IMR-90 (cell line): ENCODE results near the gene ST3GAL3. TPM values are rescaled to one million over a fixed set of nuclear protein-coding genes. Genes with fewer than 3 reads are reported as not detected.
A peak's percentile ranks its signal among the peaks of the same experiment; 100 is the strongest.

Source experiments
- ATAC-seq: fragments of 200-7000 bp; cut with Tn5 transposase; 2 replicates; pipeline ENCODE4 v1.9.1; 2020; ENCODE audit warnings: low read depth, mild to moderate bottlenecking, moderate library complexity
- BruUV-seq: library from RNA; stranded (reverse); fragments of 400-500 nt; replicated peaks from 2 replicates; lab custom pipeline; 2021; lab: Mats Ljungman, UMichigan
- CTCF ChIA-PET: fragments of 300-600 bp; formaldehyde crosslinking; extraction: SDS; loops from one replicate; lab custom pipeline; 2021; ENCODE audit warnings: antibody characterized with exemption; lab: Yijun Ruan, JAX
- POLR2A ChIA-PET: fragments of 300-600 bp; sonication (Branson Sonifier 250); formaldehyde crosslinking; loops from one replicate; lab custom pipeline; 2022; ENCODE audit warnings: antibody characterized with exemption; ENCODE audit not compliant: unreplicated experiment; lab: Charles Lee
- DNase-seq: peaks from one replicate; pipeline ENCODE4 v3.0.0; 2013
- H2AFZ ChIP-seq: replicated peaks from 2 replicates; pipeline ENCODE3; 2013; ENCODE audit warnings: low read length, mild to moderate bottlenecking; ENCODE audit not compliant: poor library complexity
- H2AK5ac ChIP-seq: 2 replicates; pipeline ENCODE4 v1.6.1; 2013; ENCODE audit warnings: low read depth, low read length, inconsistent platforms
- H2AK9ac ChIP-seq: replicated peaks from 2 replicates; pipeline ENCODE3; 2013; ENCODE audit warnings: mild to moderate bottlenecking, low read depth, low read length, moderate library complexity; ENCODE audit not compliant: poor library complexity
- H2BK120ac ChIP-seq: 2 replicates; pipeline ENCODE4 v1.6.1; 2013; ENCODE audit warnings: low read depth, low read length, inconsistent platforms
- H2BK15ac ChIP-seq: 3 replicates; pipeline ENCODE4 v1.6.1; 2013; ENCODE audit warnings: low read depth, low read length, inconsistent platforms
- H2BK20ac ChIP-seq: 2 replicates; pipeline ENCODE4 v1.6.1; 2013; ENCODE audit warnings: low read depth, mild to moderate bottlenecking, inconsistent platforms, low read length, moderate library complexity
- H2BK5ac ChIP-seq: 2 replicates; pipeline ENCODE4 v1.6.1; 2013; ENCODE audit warnings: mild to moderate bottlenecking, low read depth, low read length, inconsistent platforms; ENCODE audit not compliant: poor library complexity, severe bottlenecking
- H3K14ac ChIP-seq: replicated peaks from 2 replicates; pipeline ENCODE4 v1.6.1; 2013; ENCODE audit warnings: low read depth, low read length, inconsistent platforms
- H3K18ac ChIP-seq: 2 replicates; pipeline ENCODE4 v1.6.1; 2013; ENCODE audit warnings: low read depth, low read length, control low read depth
- H3K23ac ChIP-seq: 2 replicates; pipeline ENCODE4 v1.6.1; 2013; ENCODE audit warnings: low read depth, low read length, inconsistent platforms
- H3K27ac ChIP-seq: 2 replicates; pipeline ENCODE4 v1.5.1; 2013; ENCODE audit warnings: mild to moderate bottlenecking, control low read depth, low read length; ENCODE audit not compliant: insufficient read depth
- H3K27me3 ChIP-seq: 2 replicates; pipeline ENCODE4 v1.6.1; 2013; ENCODE audit warnings: low read length; ENCODE audit not compliant: control insufficient read depth, insufficient read depth
- H3K36me3 ChIP-seq: 2 replicates; pipeline ENCODE4 v1.6.1; 2013; ENCODE audit warnings: low read length, mixed read lengths; ENCODE audit not compliant: control insufficient read depth, insufficient read depth
- H3K4ac ChIP-seq: 2 replicates; pipeline ENCODE4 v1.6.1; 2013; ENCODE audit warnings: low read depth, low read length, inconsistent platforms
- H3K4me1 ChIP-seq: 2 replicates; pipeline ENCODE4 v1.6.1; 2013; ENCODE audit warnings: low read length, mixed read lengths; ENCODE audit not compliant: control insufficient read depth, insufficient read depth
- H3K4me2 ChIP-seq: 2 replicates; pipeline ENCODE4 v1.6.1; 2013; ENCODE audit warnings: low read depth, mild to moderate bottlenecking, control low read depth, low read length, moderate library complexity
- H3K4me3 ChIP-seq: 2 replicates; pipeline ENCODE4 v1.5.1; 2013; ENCODE audit warnings: low read depth, mild to moderate bottlenecking, control low read depth, low read length, moderate library complexity; ENCODE audit not compliant: insufficient read depth
- H3K56ac ChIP-seq: 2 replicates; pipeline ENCODE4 v1.6.1; 2013; ENCODE audit warnings: low read length, inconsistent platforms; ENCODE audit not compliant: insufficient read depth; ENCODE audit errors: extremely low read depth
- H3K79me1 ChIP-seq, 2 experiments: 2 replicates each; pipeline ENCODE4 v1.6.1; 2013; ENCODE audit warnings: low read length in 2 of 2, inconsistent platforms in 1 of 2, low read depth in 1 of 2
- H3K9ac ChIP-seq: 2 replicates; pipeline ENCODE4 v1.6.1; 2013; ENCODE audit warnings: low read depth, low read length, control low read depth
- H3K9me1 ChIP-seq: 2 replicates; pipeline ENCODE4 v1.6.1; 2013; ENCODE audit warnings: low read length, inconsistent platforms; ENCODE audit not compliant: insufficient read depth
- H3K9me3 ChIP-seq: 2 replicates; pipeline ENCODE4 v1.6.1; 2013; ENCODE audit warnings: low read length; ENCODE audit not compliant: control insufficient read depth, insufficient read depth
- H4K20me1 ChIP-seq: 2 replicates; pipeline ENCODE4 v1.6.1; 2013; ENCODE audit warnings: low read length, inconsistent platforms; ENCODE audit not compliant: insufficient read depth
- H4K5ac ChIP-seq: 2 replicates; pipeline ENCODE4 v1.6.1; 2013; ENCODE audit warnings: mild to moderate bottlenecking, low read depth, low read length, control low read depth
- H4K8ac ChIP-seq, 2 experiments: 2 replicates each; pipeline ENCODE4 v1.6.1; 2013; ENCODE audit warnings: low read depth in 2 of 2, low read length in 2 of 2, control low read depth in 1 of 2, inconsistent platforms in 1 of 2
- H4K91ac ChIP-seq: 2 replicates; pipeline ENCODE4 v1.6.1; 2013; ENCODE audit warnings: low read depth, low read length, inconsistent platforms; ENCODE audit not compliant: insufficient read depth
- CHD1 ChIP-seq: IDR thresholded peaks from 2 replicates; pipeline ENCODE4 v1.6.1; 2012; ENCODE audit warnings: low read depth, low read length, improper control_type of control experiment
- FOS ChIP-seq: fragments of 150-350 bp; IDR thresholded peaks from 2 replicates; pipeline ENCODE4 v1.6.1; 2016; ENCODE audit warnings: low read depth, low read length
- MAFK ChIP-seq: IDR thresholded peaks from 2 replicates; pipeline ENCODE4 v1.6.1; 2012; ENCODE audit warnings: low read depth, low read length, improper control_type of control experiment
- MAZ ChIP-seq: IDR thresholded peaks from 2 replicates; pipeline ENCODE4 v1.6.1; 2012; ENCODE audit warnings: low read depth, mild to moderate bottlenecking, low read length, improper control_type of control experiment, moderate library complexity, borderline replicate concordance
- MXI1 ChIP-seq: IDR thresholded peaks from 2 replicates; pipeline ENCODE4 v1.6.1; 2012; ENCODE audit warnings: low read depth, mild to moderate bottlenecking, low read length, moderate library complexity, borderline replicate concordance
- NFE2L2 ChIP-seq: fragments of 150-350 bp; IDR thresholded peaks from 2 replicates; pipeline ENCODE4 v1.6.1; 2016; ENCODE audit warnings: low read depth, mild to moderate bottlenecking, low read length
- POLR2A ChIP-seq: IDR thresholded peaks from 2 replicates; pipeline ENCODE4 v1.6.1; 2012; ENCODE audit warnings: mild to moderate bottlenecking, low read depth, low read length
- RCOR1 ChIP-seq: IDR thresholded peaks from 2 replicates; pipeline ENCODE4 v1.6.1; 2012; ENCODE audit warnings: mild to moderate bottlenecking, low read length, improper control_type of control experiment; ENCODE audit not compliant: insufficient replicate concordance
- RFX5 ChIP-seq: IDR thresholded peaks from 2 replicates; pipeline ENCODE4 v1.8.0; 2012; ENCODE audit warnings: low read depth, mild to moderate bottlenecking, low read length, moderate library complexity
- WGBS, 2 experiments: methylation state at CpG; one replicate each; pipeline versions ENCODE4 v1.1.5 to v1.1.7; 2013; ENCODE audit warnings: missing lambda C conversion rate in 2 of 2; ENCODE audit not compliant: insufficient read length in 1 of 2; ENCODE audit errors: extremely low coverage in 2 of 2; 5-methylcytosine and 5-hydroxymethylcytosine counted together
- dilution Hi-C: fragments of 300-500 bp; cut with HindIII; formaldehyde crosslinking; loops from one replicate; pipeline ENCODE4 v1.14.3; 2018; ENCODE audit warnings: low sequenced_read_pairs; ENCODE audit not compliant: unreplicated experiment
- in situ Hi-C: fragments of 300-500 bp; cut with MboI; formaldehyde crosslinking; loops from 3 replicates; pipeline ENCODE4 v1.14.3; 2019; ENCODE audit warnings: low sequenced_read_pairs, inconsistent platforms, mixed read lengths
- intact Hi-C: fragments of 100-400 bp; cut with micrococcal nuclease; formaldehyde crosslinking; loops from 2 replicates; pipeline ENCODE4 v1.10.0; 2022
- polyA plus RNA-seq, 3 experiments: library from polyadenylated mRNA; depleted of rRNA; stranded (reverse); fragments of >200 nt; gene quantifications; 2 replicates each; pipeline ENCODE4 v1.2.3, GENCODE V29; 2012; ENCODE audit warnings: low replicate concordance in 1 of 3
- total RNA-seq: library from RNA; depleted of rRNA; stranded (reverse); fragments of >200 nt; gene quantifications from 2 replicates; pipeline ENCODE4 v1.2.3, GENCODE V29; 2012
- TF ChIP-seq, protein P1 (sequence below): fragments of 150-350 bp; IDR thresholded peaks from 2 replicates; pipeline ENCODE4 v1.6.1; 2017; ENCODE audit warnings: mild to moderate bottlenecking, antibody characterized with exemption, low read length, low read depth
- TF ChIP-seq, protein P2 (sequence below): conservative IDR thresholded peaks from 2 replicates; pipeline ENCODE4 v1.5.1; 2012; ENCODE audit warnings: mild to moderate bottlenecking, low read depth, low read length, improper control_type of control experiment
- TF ChIP-seq, protein P3 (sequence below): fragments of 150-350 bp; IDR thresholded peaks from 2 replicates; pipeline ENCODE4 v1.6.1; 2016; ENCODE audit warnings: low read depth, mild to moderate bottlenecking, low read length, moderate library complexity, borderline replicate concordance

ST3GAL3 gene
- total and polyA plus RNA-seq, 2 of the 4 experiments (the other 2 are of a cell fraction), result 12.0 to 14.8 TPM

DNA sequence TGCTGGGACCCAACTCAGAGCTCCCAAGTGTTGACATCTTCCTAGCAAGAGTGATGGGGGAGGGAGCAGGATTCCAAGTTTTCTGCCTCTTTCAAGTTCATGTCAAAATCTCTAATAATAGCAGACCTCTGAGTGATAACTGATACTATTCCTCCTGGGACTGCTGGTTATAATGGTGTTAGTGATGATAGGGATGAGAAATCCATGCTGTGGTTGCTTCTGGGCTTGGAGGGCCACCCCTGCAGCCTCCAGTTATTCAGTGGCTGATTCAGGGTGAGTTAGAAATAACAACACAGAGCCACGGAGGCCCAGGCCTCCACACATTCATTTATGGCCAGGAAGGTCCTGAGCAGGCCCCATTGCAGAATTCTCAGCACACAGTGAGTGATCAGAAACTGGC, 185.7 kb downstream of the ST3GAL3 start:
- peaks cover 0 to 3% of the 10 kb centered on the region in 2 experiments; a peak in 1 of 4 replicates for H3K79me1 ChIP-seq
- in situ Hi-C loops (no loop called here), dilution Hi-C loops (no loop called here), intact Hi-C loops (no loop called here)
- no peak overlapping the region for H2AK9ac ChIP-seq
- ChIA-PET CTCF (interaction anchor here (0.5 kb wide), 1 partner anchor 1646 kb away, joined by 3 read pairs; no protein-coding TSS in a partner anchor), POLR2A (no interaction called here)
- H3K9me3 ChIP-seq, result no peaks in the 10 kb centered on the region
- no peak overlapping the region for H3K27ac ChIP-seq
- no peak overlapping the region for H3K23ac ChIP-seq
- H2BK120ac ChIP-seq, result no peak overlapping the region
- no peaks in the 10 kb centered on the region for H3K4me1 ChIP-seq
- no peak overlapping the region for H3K18ac ChIP-seq
- no peak overlapping the region for H4K5ac ChIP-seq
- H2BK5ac ChIP-seq, result no peak overlapping the region
- H2BK20ac ChIP-seq, result no peak overlapping the region
- H3K36me3 ChIP-seq, result peaks cover 11% of the 10 kb centered on the region
- 20% methylated on average over 1 of the region's 1 CpG; no CpG with 5 or more reads in 1 of the 2 experiments for WGBS, 2 experiments
- no peak overlapping the region for H3K4me3 ChIP-seq
- TF ChIP-seq NFE2L2, result no peak
- TF ChIP-seq, protein P1, sequence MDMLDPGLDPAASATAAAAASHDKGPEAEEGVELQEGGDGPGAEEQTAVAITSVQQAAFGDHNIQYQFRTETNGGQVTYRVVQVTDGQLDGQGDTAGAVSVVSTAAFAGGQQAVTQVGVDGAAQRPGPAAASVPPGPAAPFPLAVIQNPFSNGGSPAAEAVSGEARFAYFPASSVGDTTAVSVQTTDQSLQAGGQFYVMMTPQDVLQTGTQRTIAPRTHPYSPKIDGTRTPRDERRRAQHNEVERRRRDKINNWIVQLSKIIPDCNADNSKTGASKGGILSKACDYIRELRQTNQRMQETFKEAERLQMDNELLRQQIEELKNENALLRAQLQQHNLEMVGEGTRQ, result no peak
- TF ChIP-seq MAZ, result no peak
- no peak for TF ChIP-seq RCOR1
- TF ChIP-seq CHD1, result no peak
- TF ChIP-seq, protein P2, sequence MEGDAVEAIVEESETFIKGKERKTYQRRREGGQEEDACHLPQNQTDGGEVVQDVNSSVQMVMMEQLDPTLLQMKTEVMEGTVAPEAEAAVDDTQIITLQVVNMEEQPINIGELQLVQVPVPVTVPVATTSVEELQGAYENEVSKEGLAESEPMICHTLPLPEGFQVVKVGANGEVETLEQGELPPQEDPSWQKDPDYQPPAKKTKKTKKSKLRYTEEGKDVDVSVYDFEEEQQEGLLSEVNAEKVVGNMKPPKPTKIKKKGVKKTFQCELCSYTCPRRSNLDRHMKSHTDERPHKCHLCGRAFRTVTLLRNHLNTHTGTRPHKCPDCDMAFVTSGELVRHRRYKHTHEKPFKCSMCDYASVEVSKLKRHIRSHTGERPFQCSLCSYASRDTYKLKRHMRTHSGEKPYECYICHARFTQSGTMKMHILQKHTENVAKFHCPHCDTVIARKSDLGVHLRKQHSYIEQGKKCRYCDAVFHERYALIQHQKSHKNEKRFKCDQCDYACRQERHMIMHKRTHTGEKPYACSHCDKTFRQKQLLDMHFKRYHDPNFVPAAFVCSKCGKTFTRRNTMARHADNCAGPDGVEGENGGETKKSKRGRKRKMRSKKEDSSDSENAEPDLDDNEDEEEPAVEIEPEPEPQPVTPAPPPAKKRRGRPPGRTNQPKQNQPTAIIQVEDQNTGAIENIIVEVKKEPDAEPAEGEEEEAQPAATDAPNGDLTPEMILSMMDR, result no peak
- no peak for TF ChIP-seq RFX5
- TF ChIP-seq MAFK, result no peak
- TF ChIP-seq POLR2A, result no peak
- TF ChIP-seq, protein P3, sequence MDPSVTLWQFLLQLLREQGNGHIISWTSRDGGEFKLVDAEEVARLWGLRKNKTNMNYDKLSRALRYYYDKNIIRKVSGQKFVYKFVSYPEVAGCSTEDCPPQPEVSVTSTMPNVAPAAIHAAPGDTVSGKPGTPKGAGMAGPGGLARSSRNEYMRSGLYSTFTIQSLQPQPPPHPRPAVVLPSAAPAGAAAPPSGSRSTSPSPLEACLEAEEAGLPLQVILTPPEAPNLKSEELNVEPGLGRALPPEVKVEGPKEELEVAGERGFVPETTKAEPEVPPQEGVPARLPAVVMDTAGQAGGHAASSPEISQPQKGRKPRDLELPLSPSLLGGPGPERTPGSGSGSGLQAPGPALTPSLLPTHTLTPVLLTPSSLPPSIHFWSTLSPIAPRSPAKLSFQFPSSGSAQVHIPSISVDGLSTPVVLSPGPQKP, result no peak
- TF ChIP-seq MXI1, result no peak
- no peak for TF ChIP-seq FOS
- H3K4ac ChIP-seq, result no peak overlapping the region
- no peaks in the 10 kb centered on the region for H4K20me1 ChIP-seq
- no peak overlapping the region for H3K4me2 ChIP-seq
- DNase-seq, result peak; percentile 51
- H3K56ac ChIP-seq, result no peak overlapping the region
- no peak overlapping the region for H2AK5ac ChIP-seq
- H3K27me3 ChIP-seq, result no peaks in the 10 kb centered on the region
- no peak; the same call in none of the 2 replicates for ATAC-seq
- no peak overlapping the region for H2AFZ ChIP-seq
- no peak overlapping the region for H3K9ac ChIP-seq
- H3K9me1 ChIP-seq, result peaks cover 4% of the 10 kb centered on the region; the same call in 1 of the 2 replicates
- no peak overlapping the region for H2BK15ac ChIP-seq
- H4K8ac ChIP-seq, result no peak overlapping the region
- H4K91ac ChIP-seq, result no peak overlapping the region
- BruUV-seq, result no TSS peak
- H3K14ac ChIP-seq, result no peak overlapping the region; the same call in 1 of the 2 replicates
